ENCODE results near the gene RBMS1.

RBMS1 gene

GRCh38 chr2:160389875-160390274, 103.7 kb downstream of the RBMS1 start:
- DNase-seq (ENCODE audit: insufficient read length, low spot score) (no peak), FAIRE-seq (no peak)
- no peak for TF ChIP-seq CTCF (IDR thresholded peaks at IDR 0.05; ENCODE audit: insufficient read depth, missing control alignments)

- no peak for TF ChIP-seq CTCF (IDR thresholded peaks at IDR 0.05; ENCODE audit: insufficient read depth, missing control alignments)
- FAIRE-seq: no peak
- no peak for DNase-seq (ENCODE audit: insufficient read length, low spot score)
Observed at GRCh38 chr2:160388464-160389263, 104.9 kb downstream of the RBMS1 start.

- no peak for DNase-seq (ENCODE audit: insufficient read length, low spot score)
- no peak for FAIRE-seq
- TF ChIP-seq CTCF (IDR thresholded peaks at IDR 0.05; ENCODE audit: insufficient read depth, missing control alignments): no peak
Observed at GRCh38 chr2:160387558-160388262, 105.9 kb downstream of the RBMS1 start.

GRCh38 chr2:160384791-160385190, 108.8 kb downstream of the RBMS1 start:
- FAIRE-seq (no peak), DNase-seq (ENCODE audit: insufficient read length, low spot score) (no peak)
- no peak for TF ChIP-seq CTCF (IDR thresholded peaks at IDR 0.05; ENCODE audit: insufficient read depth, missing control alignments)

- no peak for FAIRE-seq
- no peak for DNase-seq (ENCODE audit: insufficient read length, low spot score)
Observed at GRCh38 chr2:160381425-160381951, 112.1 kb downstream of the RBMS1 start.

GRCh38 chr2:160380611-160381010, 113.0 kb downstream of the RBMS1 start:
- no peak for TF ChIP-seq CTCF (IDR thresholded peaks at IDR 0.05; ENCODE audit: insufficient read depth, missing control alignments)
- DNase-seq (ENCODE audit: insufficient read length, low spot score) (no peak), FAIRE-seq (no peak)

More at GRCh38 chr2:160381425-160381951, 112.1 kb downstream of the RBMS1 start:
- TF ChIP-seq CTCF (IDR thresholded peaks at IDR 0.05; ENCODE audit: insufficient read depth, missing control alignments): no peak
